ENCODE measurements around the gene GFER. TPM values are rescaled to one million over a fixed set of nuclear protein-coding genes. Genes with fewer than 3 reads are reported as not detected.

The GFER gene
- total and polyA plus RNA-seq, 10 of the 15 experiments (the other 5 are each of a cell fraction or from before 2014, with no cell fraction given) = 2.4 to 57.7 (median 31.3) TPM

DNA sequence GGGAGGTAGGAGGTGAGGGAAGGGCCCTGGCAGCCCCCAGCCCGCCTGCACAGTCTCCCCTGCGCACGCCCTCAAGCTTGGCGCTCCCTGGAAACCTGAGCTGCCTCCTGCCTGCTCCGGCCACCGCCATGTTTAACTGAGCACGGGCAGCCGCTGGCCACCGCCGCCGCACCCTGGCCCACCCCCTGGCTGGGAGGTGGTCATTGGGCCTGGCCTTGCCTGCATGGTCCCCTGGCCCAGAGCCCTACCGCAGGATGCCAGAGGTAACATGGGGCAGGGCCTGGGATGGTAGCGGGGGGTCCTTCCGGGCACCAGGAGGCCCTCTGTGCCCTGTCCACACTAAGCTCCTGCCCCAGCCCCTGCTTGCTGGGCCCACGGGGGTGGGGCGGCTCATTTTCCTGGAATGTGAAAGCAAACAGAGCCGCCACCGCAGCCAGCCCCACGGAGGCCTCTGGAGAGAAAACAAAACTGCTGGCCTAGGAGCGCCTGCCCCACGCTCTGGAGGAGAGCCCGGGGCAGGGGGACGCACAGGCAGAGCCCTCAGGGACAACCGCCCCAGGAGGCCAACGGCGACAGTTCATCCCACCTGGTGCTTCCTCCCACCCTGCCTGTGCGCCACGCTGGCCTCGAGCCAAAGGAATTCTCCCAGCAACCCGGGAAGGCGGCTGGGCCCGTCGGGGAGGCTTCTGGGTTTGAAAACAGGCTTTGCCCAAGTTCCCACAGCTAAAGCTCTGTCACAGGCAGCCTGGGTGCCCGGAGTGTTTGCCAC, 51.6 kb downstream of the GFER start (continued):
- TF ChIP-seq BHLHE40 (IDR thresholded peaks at IDR 0.05; ENCODE audit: borderline replicate concordance in 1 of 2, low read depth in 2 of 2, low read length in 1 of 2) (no peak), SUPT20H (IDR thresholded peaks at IDR 0.05; ENCODE audit: borderline replicate concordance, control insufficient read depth, low read depth, low read length) (no peak), TCF12 (IDR thresholded peaks at IDR 0.05; ENCODE audit: low read depth, low read length) (no peak), NFXL1 (IDR thresholded peaks at IDR 0.05; ENCODE audit: borderline replicate concordance) (no peak), ZSCAN29 (IDR thresholded peaks at IDR 0.05) (no peak), EP300 (IDR thresholded peaks at IDR 0.05; ENCODE audit: borderline replicate concordance in 1 of 2, control insufficient read depth in 1 of 2, low read depth in 2 of 2, low read length in 2 of 2) (no peak), CEBPB (IDR thresholded peaks at IDR 0.05; ENCODE audit: borderline replicate concordance in 1 of 2, low read depth in 2 of 2, low read length in 2 of 2) (no peak), MYB (IDR thresholded peaks at IDR 0.05; ENCODE audit: borderline replicate concordance, low read depth, low read length) (no peak)
- TF ChIP-seq, protein P1, sequence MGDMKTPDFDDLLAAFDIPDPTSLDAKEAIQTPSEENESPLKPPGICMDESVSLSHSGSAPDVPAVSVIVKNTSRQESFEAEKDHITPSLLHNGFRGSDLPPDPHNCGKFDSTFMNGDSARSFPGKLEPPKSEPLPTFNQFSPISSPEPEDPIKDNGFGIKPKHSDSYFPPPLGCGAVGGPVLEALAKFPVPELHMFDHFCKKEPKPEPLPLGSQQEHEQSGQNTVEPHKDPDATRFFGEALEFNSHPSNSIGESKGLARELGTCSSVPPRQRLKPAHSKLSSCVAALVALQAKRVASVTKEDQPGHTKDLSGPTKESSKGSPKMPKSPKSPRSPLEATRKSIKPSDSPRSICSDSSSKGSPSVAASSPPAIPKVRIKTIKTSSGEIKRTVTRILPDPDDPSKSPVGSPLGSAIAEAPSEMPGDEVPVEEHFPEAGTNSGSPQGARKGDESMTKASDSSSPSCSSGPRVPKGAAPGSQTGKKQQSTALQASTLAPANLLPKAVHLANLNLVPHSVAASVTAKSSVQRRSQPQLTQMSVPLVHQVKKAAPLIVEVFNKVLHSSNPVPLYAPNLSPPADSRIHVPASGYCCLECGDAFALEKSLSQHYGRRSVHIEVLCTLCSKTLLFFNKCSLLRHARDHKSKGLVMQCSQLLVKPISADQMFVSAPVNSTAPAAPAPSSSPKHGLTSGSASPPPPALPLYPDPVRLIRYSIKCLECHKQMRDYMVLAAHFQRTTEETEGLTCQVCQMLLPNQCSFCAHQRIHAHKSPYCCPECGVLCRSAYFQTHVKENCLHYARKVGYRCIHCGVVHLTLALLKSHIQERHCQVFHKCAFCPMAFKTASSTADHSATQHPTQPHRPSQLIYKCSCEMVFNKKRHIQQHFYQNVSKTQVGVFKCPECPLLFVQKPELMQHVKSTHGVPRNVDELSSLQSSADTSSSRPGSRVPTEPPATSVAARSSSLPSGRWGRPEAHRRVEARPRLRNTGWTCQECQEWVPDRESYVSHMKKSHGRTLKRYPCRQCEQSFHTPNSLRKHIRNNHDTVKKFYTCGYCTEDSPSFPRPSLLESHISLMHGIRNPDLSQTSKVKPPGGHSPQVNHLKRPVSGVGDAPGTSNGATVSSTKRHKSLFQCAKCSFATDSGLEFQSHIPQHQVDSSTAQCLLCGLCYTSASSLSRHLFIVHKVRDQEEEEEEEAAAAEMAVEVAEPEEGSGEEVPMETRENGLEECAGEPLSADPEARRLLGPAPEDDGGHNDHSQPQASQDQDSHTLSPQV (IDR thresholded peaks at IDR 0.05) = no peak
- TF ChIP-seq, protein P2, sequence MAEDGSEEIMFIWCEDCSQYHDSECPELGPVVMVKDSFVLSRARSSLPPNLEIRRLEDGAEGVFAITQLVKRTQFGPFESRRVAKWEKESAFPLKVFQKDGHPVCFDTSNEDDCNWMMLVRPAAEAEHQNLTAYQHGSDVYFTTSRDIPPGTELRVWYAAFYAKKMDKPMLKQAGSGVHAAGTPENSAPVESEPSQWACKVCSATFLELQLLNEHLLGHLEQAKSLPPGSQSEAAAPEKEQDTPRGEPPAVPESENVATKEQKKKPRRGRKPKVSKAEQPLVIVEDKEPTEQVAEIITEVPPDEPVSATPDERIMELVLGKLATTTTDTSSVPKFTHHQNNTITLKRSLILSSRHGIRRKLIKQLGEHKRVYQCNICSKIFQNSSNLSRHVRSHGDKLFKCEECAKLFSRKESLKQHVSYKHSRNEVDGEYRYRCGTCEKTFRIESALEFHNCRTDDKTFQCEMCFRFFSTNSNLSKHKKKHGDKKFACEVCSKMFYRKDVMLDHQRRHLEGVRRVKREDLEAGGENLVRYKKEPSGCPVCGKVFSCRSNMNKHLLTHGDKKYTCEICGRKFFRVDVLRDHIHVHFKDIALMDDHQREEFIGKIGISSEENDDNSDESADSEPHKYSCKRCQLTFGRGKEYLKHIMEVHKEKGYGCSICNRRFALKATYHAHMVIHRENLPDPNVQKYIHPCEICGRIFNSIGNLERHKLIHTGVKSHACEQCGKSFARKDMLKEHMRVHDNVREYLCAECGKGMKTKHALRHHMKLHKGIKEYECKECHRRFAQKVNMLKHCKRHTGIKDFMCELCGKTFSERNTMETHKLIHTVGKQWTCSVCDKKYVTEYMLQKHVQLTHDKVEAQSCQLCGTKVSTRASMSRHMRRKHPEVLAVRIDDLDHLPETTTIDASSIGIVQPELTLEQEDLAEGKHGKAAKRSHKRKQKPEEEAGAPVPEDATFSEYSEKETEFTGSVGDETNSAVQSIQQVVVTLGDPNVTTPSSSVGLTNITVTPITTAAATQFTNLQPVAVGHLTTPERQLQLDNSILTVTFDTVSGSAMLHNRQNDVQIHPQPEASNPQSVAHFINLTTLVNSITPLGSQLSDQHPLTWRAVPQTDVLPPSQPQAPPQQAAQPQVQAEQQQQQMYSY (CRISPR knock-in tag; IDR thresholded peaks at IDR 0.05) = no peak
- TF ChIP-seq, protein P3, sequence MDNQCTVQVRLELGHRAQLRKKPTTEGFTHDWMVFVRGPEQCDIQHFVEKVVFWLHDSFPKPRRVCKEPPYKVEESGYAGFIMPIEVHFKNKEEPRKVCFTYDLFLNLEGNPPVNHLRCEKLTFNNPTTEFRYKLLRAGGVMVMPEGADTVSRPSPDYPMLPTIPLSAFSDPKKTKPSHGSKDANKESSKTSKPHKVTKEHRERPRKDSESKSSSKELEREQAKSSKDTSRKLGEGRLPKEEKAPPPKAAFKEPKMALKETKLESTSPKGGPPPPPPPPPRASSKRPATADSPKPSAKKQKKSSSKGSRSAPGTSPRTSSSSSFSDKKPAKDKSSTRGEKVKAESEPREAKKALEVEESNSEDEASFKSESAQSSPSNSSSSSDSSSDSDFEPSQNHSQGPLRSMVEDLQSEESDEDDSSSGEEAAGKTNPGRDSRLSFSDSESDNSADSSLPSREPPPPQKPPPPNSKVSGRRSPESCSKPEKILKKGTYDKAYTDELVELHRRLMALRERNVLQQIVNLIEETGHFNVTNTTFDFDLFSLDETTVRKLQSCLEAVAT (IDR thresholded peaks at IDR 0.05) = no peak
